Esophagus muscularis mucosa (tissue), 4 donors: ENCODE measurements around the gene GSN.

Source experiments
- EP300 ChIP-seq: sonication (generic); formaldehyde crosslinking; IDR thresholded peaks from one replicate; pipeline ENCODE4 v1.6.1; 2017; ENCODE audit warnings: antibody characterized with exemption
- POLR2A ChIP-seq: fragments of 450-650 bp; IDR thresholded peaks from one replicate; pipeline ENCODE4 v1.6.1; 2017; ENCODE audit warnings: antibody characterized with exemption, moderate library complexity, mild to moderate bottlenecking, low read depth
- POLR2AphosphoS5 ChIP-seq, 2 donors: sonication (generic); formaldehyde crosslinking; IDR thresholded peaks; one replicate each; pipeline ENCODE4 v1.6.1; 2017; ENCODE audit warnings: antibody characterized with exemption in 2 of 2
- TF ChIP-seq, protein P1 (sequence below), 3 experiments: fragments of 200-600 bp in 2 of 3; fragments of 450-650 bp in 1 of 3; sonication (generic) in 2 of 3; IDR thresholded peaks; one replicate each; pipeline ENCODE4 v1.5.1; 2017 to 2019; ENCODE audit warnings: antibody characterized with exemption in 3 of 3, mild to moderate bottlenecking in 2 of 3, moderate library complexity in 1 of 3

DNA sequence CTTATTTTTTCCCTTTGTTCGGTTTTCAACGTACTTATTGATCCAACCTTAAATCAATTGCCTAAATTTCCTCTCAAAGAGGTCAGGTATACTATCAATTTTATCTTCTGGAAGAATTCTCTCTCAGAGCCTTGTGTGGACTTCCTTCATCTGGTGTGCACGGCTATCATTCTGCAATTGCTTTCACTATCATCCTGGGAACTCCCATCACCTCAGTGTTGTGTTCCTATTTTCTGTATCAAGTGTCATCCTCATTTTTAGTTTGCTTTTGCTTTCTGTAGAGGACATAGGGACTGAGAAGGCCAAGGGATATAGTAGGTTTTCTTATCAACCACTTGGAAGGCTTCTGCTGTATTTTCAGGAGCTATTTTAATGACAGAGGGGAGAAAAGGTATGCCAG is 90.8 kb downstream of the GSN start:
- TF ChIP-seq EP300: no peak
- TF ChIP-seq POLR2AphosphoS5 (IDR thresholded peaks at IDR 0.05): no peak
- TF ChIP-seq, protein P1, sequence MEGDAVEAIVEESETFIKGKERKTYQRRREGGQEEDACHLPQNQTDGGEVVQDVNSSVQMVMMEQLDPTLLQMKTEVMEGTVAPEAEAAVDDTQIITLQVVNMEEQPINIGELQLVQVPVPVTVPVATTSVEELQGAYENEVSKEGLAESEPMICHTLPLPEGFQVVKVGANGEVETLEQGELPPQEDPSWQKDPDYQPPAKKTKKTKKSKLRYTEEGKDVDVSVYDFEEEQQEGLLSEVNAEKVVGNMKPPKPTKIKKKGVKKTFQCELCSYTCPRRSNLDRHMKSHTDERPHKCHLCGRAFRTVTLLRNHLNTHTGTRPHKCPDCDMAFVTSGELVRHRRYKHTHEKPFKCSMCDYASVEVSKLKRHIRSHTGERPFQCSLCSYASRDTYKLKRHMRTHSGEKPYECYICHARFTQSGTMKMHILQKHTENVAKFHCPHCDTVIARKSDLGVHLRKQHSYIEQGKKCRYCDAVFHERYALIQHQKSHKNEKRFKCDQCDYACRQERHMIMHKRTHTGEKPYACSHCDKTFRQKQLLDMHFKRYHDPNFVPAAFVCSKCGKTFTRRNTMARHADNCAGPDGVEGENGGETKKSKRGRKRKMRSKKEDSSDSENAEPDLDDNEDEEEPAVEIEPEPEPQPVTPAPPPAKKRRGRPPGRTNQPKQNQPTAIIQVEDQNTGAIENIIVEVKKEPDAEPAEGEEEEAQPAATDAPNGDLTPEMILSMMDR (IDR thresholded peaks at IDR 0.05): no peak
- no peak for TF ChIP-seq POLR2A
